Esophagus muscularis mucosa (tissue), 3 donors: ENCODE results near the gene SGTA.

Experiments used
- POLR2AphosphoS5 ChIP-seq, 2 donors: sonication (generic); formaldehyde crosslinking; IDR thresholded peaks; one replicate each; pipeline ENCODE4 v1.6.1; 2017; ENCODE audit warnings: antibody characterized with exemption in 2 of 2
- TF ChIP-seq, protein P1 (sequence below), 3 experiments: fragments of 200-600 bp in 2 of 3; fragments of 450-650 bp in 1 of 3; sonication (generic) in 2 of 3; IDR thresholded peaks; one replicate each; pipeline ENCODE4 v1.5.1; 2017 to 2019; ENCODE audit warnings: antibody characterized with exemption in 3 of 3, mild to moderate bottlenecking in 2 of 3, moderate library complexity in 1 of 3

DNA sequence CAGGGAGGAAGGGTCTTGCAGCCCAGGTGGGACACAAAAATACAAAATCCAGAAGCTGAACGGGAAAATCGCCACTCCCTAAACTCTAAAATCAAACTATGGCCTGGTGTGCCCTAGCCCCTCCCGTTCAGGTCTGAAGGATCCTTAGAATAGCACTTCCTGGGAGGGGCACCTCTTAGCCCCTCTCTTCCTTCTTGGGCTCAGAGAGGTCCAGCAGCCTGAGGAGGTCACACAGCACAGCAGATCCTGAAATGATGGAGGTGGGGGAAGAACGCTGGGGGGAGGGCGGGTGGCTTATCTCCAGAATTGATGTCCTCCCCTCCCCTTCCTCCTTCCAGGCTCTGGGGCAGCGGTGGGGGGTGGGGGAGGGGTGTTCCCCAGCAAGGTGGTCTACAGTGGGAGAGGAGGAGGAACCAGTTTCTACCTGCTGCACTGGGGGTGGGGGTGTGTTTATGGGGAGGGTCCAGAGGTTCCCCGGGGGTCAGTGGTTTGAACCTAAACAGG, 63.8 kb downstream of the SGTA start:
- TF ChIP-seq POLR2AphosphoS5 (IDR thresholded peaks at IDR 0.05): no peak
- TF ChIP-seq, protein P1, sequence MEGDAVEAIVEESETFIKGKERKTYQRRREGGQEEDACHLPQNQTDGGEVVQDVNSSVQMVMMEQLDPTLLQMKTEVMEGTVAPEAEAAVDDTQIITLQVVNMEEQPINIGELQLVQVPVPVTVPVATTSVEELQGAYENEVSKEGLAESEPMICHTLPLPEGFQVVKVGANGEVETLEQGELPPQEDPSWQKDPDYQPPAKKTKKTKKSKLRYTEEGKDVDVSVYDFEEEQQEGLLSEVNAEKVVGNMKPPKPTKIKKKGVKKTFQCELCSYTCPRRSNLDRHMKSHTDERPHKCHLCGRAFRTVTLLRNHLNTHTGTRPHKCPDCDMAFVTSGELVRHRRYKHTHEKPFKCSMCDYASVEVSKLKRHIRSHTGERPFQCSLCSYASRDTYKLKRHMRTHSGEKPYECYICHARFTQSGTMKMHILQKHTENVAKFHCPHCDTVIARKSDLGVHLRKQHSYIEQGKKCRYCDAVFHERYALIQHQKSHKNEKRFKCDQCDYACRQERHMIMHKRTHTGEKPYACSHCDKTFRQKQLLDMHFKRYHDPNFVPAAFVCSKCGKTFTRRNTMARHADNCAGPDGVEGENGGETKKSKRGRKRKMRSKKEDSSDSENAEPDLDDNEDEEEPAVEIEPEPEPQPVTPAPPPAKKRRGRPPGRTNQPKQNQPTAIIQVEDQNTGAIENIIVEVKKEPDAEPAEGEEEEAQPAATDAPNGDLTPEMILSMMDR (IDR thresholded peaks at IDR 0.05): no peak
